NCI-H226 (cell line): Measurements from ENCODE around the gene CCND3.
A peak's percentile ranks its signal among the peaks of the same experiment; 100 is the strongest.

Experiments
- DNase-seq: peaks from one replicate; pipeline ENCODE4 v3.0.0-alpha.2; 2015

Gene CCND3

DNA sequence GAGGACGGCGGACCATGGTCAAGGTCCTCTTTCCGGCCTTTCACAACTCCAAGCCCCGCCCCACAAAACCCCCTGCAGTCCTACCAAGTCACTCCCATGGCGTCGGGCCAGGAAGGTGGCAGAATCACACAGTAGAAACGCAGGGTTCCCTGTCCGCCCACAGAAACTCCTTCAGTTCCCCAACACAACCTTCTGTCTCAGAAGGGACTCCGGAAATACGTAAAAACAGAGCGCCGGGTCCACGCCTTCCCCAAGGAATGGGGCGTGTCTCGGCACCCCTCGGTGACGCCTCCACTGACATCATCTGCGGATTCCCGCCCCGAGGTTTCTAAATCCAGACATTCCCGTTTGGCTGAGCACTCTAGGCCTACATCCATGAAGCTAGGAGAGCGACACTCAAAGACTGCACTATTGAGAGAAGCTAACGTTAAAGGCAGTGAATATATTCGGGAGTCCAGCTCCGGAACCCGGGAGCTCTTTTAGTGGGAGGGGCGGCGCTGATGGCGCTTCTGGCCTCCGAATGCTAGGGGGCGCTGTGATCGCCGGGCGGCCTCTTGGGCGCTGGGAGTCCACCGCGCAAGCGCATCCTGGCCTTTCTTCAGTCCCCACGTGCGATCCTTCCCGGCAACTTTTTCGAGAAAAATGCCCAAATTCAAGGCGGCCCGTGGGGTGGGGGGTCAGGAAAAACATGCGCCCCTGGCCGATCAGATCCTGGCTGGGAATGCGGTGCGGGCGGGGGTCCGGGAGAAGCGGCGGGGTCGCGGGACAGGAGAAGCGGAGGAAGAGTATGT, 20.5 kb downstream of the CCND3 start, which contains the start of the genes BYSL and MED20:
BYSL (plus strand) TSS at position 579 of the 791 bp plus-strand sequence; CDS start at position 643, 64 bp downstream.
MED20 (minus strand) TSS at position 219 of the 791 bp plus-strand sequence; CDS start at position 98, 121 bp downstream.
- DNase-seq, result peak; percentile 90

DNA sequence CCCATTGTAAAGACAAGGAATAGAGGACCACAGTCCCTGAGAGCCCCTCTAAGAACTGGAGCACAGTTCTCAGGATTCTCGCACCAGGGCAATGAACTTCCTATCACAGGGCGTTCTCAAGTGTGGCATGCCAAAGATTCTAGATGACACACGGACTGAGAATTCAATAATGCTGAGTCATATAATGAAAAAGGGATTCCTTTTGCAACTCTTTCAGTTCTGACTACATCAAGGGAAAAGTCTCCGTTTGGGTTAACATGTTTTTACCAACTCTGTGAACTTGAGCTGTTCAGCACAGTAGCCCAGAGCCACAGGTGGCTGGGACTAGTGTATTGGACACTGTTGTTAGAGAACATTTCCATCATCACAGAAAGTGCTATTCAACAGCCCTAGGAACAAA, 24.1 kb downstream of the CCND3 start:
- peak; percentile 92 for DNase-seq

GRCh38 chr6:41914869-41915530, 26.6 kb downstream of the CCND3 start:
- no peak for DNase-seq

DNA sequence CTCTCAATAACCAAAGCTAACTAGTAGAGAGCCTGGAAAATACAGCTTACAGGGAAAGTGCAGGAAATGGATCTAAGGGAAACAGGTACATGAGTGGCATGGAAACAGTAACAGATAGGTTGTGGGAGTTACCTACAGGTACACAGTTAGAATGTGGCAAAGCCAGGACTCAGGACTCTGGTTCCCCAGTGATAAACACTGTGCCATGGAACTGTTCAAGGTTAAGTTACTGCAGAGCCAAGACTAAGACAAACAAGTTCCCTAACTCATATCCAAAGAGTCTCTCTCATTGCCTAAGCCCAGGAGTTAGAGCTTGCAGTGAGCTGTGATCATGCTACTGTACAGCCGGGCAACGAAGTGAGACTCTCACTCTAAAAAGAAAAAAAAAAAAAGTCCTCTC, 27.3 kb downstream of the CCND3 start:
- DNase-seq, result no peak

DNA sequence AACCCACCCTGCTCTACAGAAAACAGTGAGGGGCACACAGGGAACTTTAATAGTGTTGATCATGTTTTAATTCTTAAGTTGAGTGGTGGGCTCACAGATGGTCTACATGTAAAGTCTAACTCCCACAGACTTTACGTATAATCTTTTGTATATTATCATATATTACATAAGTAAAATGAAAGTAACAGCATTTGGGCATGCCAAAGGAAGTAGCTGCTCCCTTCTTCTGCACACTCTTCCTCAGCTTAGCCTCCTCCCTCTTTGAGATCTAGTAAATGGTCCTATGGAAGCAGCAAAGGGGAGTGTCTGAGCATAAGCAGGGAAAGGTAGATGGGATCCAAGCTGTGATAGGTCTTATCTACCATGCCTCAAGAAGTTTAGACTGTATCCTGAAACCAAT, 31.9 kb downstream of the CCND3 start:
- DNase-seq, result no peak

DNA sequence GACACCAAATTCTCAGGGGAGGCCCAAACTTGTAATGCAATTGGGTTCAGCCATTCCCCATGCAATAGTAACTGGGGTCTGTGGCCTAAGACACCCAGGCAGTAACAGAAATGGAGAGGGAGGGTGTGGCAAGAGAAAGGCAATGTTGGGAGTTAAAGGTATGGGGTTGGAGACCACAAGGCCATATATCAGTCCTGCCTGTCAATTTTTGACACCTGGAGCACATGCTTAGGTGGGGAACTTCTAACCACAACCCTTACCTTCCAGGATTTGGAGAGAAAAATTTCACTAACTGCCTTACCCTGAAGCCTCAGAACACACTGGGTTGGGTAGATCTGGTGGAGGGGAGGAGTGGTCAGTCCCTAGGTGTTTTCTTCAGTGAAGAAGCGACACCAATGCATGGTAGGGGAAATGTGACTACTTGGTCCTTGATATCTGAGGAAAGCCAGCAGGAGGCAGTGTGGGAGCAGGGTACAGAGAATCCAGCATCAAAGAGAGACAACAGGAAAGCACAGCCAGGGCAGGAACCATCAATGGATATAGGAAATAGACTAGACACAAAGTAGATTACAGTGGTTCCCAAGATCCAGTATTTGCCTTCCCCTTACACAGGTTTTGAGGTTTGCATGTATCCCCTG, 39.6 kb downstream of the CCND3 start:
- DNase-seq, result peak; percentile 2

DNA sequence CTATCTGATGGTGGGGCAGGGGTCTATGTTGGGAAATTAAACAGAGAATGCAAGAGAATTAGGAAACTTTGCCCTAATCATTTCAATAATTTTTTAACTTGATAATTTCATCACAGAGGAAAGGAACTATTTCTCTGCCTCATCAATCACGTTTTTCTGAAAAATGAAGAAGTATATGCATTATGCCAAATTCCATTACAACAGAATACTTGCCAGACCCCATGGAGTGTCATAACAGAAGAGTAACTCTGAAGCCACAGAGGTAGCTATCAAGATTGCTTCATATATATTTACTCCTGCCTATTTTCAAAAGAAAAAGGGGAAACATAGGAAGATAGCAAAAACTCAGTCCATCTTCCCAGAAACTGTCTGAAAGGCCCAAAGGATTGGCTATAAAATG, 40.7 kb downstream of the CCND3 start:
- DNase-seq, result no peak

- DNase-seq, result no peak
These were observed 45.3 kb downstream of the CCND3 start for GRCh38 chr6:41896281-41896680.

- DNase-seq, result peak; percentile 75
These were observed 46.0 kb downstream of the CCND3 start, which contains the start of gene USP49 for GRCh38 chr6:41895300-41896233. TSS of gene USP49 (minus strand) at chr6:41895375. CDS start at chr6:41806983, 88,392 bp downstream.

DNA sequence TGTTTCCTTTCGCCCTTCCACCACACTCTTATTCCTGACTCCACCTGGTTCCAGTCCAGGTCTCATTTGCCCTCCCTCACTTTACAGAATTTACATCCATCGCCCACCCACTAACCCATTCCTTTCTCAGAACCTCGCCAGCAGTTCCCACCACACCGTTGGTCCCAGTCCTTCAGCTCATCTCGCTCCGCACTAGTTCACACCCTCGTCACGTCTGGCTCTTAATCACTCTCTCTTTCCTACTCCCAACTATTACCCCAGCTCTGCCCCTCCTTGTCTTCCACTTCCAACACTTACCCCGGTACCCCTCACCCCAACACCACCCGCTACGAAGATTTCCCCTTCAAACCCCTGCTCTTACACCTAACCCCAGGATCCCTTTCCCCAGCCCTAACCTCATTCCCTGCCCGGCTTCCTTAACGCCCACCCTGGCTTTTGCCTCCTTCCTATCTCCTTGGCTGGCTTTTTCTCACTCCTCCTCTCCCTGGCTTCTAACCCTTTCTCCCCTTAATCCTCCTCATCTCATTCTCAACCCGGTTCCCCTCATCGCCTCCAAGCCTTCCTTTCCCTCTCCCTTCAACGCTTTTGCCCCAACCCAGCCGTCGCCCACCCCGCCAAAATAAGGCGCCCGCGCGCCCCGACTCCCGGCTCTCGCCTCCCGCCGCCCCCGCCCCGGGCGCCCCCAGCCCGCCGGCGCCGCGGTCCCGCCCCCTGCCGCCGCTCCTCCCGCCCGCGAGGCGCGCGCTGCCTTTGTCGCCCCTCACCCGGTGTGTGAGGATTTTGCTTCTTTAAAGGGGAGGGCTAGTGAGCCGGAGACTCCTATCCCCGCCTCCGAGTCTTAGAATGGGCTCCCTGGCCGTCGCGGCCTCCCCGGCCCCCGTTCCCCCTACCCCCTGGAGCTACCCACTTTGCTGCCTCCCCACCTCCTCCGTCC, 47.0 kb downstream of the CCND3 start:
- no peak for DNase-seq

GRCh38 chr6:41892921-41893564, 48.6 kb downstream of the CCND3 start:
- DNase-seq, result no peak

GRCh38 chr6:41887331-41887751, 54.3 kb downstream of the CCND3 start:
- DNase-seq, result no peak

- no peak for DNase-seq
These were observed 55.7 kb downstream of the CCND3 start for GRCh38 chr6:41885930-41886329.

DNA sequence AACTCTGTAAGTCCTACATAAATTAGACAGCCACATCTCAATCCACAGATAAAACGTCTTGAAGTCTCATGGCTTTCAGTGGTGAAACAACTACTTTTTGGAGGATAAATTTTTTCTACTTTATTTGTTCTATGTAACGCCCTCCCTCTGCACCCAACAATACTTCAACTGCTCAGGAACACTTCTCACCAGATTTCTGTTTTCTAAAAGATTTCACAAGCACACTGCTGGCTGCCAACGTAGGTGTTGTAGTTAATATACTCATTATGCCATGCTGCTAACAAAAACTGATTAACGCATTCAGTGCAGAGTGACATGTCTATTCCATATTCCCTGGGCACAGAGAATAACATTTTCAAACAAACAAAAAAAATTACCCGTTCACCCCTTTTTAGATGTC, 56.7 kb downstream of the CCND3 start:
- DNase-seq, result no peak
